ENCODE measurements around the gene ZNF382.

GRCh38 chr19:36605877-36606478, 865 bp downstream of the ZNF382 start:
- TF ChIP-seq CTCF (IDR thresholded peaks at IDR 0.05) (no peak), POLR2A (IDR thresholded peaks at IDR 0.05) (no peak)

All from lower leg skin (tissue), 3 donors.